Mucosa of descending colon (tissue), 3 donors: ENCODE data around the gene ISG15. TPM values are rescaled to one million over a fixed set of nuclear protein-coding genes. Genes with fewer than 3 reads are reported as not detected.

Experiments
- ATAC-seq: fragments of 200-7000 bp; cut with Tn5 transposase; one replicate; pipeline ENCODE4 v1.9.1; 2020; ENCODE audit warnings: mild to moderate bottlenecking, moderate library complexity
- DNase-seq, 3 donors: peaks; one replicate each; pipeline ENCODE4 v3.0.0-alpha.2; 2020
- H3K36me3 ChIP-seq: fragments of 200-600 bp; one replicate; pipeline ENCODE4 v1.8.0; 2021; ENCODE audit warnings: low read depth, mild to moderate bottlenecking
- H3K4me1 ChIP-seq: fragments of 200-600 bp; one replicate; pipeline ENCODE4 v1.8.0; 2021; ENCODE audit warnings: low read depth, mild to moderate bottlenecking
- H3K4me3 ChIP-seq: fragments of 200-600 bp; one replicate; pipeline ENCODE4 v1.8.0; 2021; ENCODE audit warnings: mild to moderate bottlenecking
- H3K9me3 ChIP-seq: fragments of 200-600 bp; one replicate; pipeline ENCODE4 v1.8.0; 2021; ENCODE audit warnings: mild to moderate bottlenecking
- intact Hi-C, 2 donors: fragments of 100-400 bp; cut with DNase I in 1 of 2; cut with micrococcal nuclease in 1 of 2; formaldehyde crosslinking; loops; one replicate each; pipeline versions ENCODE4 v1.11.0 to v1.11.1; 2022; cut with DNase I, micrococcal nuclease
- total RNA-seq, 3 donors: library from RNA; stranded (reverse); fragmentation: NEBNext Ultra II Directional in 2 of 3; extraction: Animal tissue kit (Norgen Biotek cat#: 25700) in 2 of 3; gene quantifications; one replicate each; pipeline versions ENCODE4 v1.2.1 to v1.2.4, GENCODE V29; 2021 to 2023
- TF ChIP-seq, protein P1 (sequence below): fragments of 200-600 bp; IDR thresholded peaks from one replicate; pipeline ENCODE4 v1.8.0; 2022; ENCODE audit warnings: antibody characterized with exemption, mild to moderate bottlenecking
- donor health status: DM: no; HTN: no; CAD: no; lungs with moderate emphysema.
- donor health status: DM: no; HTN: no; CAD: no.
- donor health status: DM: no; HTN: yes; CAD: no.

Gene ISG15
- total RNA-seq, 3 donors from 2014 or later = 37.5 to 41.7 (median 38.7) TPM

DNA sequence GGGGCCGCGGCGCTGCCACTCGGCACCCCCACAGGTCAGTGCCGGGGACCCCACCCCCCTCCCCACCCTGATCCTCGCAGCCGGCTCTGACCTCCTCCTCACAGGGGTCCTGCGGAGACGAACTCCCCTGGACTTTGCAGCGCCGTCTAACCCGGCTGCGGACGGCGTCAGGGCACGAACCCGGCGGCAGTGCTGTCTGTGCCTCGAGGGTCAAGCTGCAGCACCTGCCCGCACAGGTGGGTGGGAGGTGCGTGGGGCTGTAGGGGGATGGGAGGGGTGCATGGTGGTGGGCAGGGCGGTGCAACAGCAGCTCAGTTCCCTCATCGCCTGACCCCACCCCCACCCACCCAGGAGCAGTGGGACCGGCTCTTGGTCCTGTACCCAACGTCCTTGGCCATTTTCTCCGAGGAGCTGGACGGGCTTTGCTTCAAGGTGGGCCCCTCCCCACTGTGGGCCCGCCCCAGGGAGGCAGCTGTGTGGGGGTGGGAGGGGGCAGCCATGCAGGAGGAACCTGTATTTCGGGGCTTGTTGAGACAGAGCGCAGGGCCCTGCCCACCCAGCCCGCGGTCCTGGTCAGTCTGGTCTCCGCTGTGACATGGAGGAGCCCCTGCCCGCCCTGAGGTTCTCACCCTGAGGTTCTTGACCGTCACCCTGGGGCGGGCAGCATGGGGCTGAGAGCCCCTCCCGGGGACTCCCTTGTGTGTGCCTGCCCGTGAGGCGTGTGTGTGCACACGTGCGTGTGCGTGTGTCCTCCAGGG lies 42.1 kb upstream of the ISG15 start:
- Histone ChIP-seq H3K4me1 (peaks cover 11% of the 10 kb centered on the region), H3K4me3 (no peak overlapping the region), H3K9me3 (no peaks in the 10 kb centered on the region), H3K36me3 (no peaks in the 10 kb centered on the region)
- intact Hi-C loops = no loop called here
- TF ChIP-seq, protein P1, sequence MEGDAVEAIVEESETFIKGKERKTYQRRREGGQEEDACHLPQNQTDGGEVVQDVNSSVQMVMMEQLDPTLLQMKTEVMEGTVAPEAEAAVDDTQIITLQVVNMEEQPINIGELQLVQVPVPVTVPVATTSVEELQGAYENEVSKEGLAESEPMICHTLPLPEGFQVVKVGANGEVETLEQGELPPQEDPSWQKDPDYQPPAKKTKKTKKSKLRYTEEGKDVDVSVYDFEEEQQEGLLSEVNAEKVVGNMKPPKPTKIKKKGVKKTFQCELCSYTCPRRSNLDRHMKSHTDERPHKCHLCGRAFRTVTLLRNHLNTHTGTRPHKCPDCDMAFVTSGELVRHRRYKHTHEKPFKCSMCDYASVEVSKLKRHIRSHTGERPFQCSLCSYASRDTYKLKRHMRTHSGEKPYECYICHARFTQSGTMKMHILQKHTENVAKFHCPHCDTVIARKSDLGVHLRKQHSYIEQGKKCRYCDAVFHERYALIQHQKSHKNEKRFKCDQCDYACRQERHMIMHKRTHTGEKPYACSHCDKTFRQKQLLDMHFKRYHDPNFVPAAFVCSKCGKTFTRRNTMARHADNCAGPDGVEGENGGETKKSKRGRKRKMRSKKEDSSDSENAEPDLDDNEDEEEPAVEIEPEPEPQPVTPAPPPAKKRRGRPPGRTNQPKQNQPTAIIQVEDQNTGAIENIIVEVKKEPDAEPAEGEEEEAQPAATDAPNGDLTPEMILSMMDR = no peak
- no peak for ATAC-seq
- peak in 1 of 3 donors; percentile 41 for DNase-seq

DNA sequence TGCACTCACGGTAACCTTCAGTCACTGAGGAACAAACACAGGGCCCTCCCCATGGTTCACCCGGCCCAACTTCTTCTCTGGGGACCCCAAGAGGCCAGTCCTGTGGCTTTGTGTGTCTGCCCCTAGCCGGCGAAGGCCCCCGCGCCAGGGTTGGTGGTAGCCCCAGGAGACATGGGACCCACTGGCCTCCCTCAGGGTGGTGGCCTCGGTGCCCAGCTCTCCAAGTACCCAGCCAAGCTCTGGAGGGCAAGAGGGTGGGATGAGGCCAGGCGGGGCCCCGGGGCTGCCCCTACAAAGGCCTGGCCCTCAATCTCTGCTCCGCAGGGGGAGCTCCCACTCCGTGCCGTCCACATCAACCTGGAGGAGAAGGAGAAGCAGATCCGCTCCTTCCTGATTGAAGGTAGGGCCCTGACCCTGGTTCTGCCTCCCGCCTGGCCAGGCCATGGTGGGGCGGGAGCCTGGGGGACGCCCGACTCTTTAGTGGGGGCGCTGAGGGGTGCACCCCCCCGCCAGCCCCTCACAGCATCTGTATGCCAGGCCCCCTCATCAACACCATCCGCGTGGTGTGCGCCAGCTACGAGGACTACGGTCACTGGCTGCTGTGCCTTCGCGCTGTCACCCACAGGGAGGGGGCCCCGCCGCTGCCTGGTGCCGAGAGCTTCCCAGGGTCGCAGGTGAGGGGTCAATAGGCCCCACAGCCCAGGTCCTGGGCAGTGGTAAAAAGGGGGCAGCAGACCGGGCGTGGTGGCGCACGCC lies 41.4 kb upstream of the ISG15 start:
- peaks cover 8% of the 10 kb centered on the region for H3K4me1 ChIP-seq
- DNase-seq (no peak), ATAC-seq (no peak)
- H3K4me3 ChIP-seq = no peak overlapping the region
- no peaks in the 10 kb centered on the region for H3K9me3 ChIP-seq
- intact Hi-C loops = no loop called here
- no peaks in the 10 kb centered on the region for H3K36me3 ChIP-seq
- TF ChIP-seq, protein P1 = no peak

DNA sequence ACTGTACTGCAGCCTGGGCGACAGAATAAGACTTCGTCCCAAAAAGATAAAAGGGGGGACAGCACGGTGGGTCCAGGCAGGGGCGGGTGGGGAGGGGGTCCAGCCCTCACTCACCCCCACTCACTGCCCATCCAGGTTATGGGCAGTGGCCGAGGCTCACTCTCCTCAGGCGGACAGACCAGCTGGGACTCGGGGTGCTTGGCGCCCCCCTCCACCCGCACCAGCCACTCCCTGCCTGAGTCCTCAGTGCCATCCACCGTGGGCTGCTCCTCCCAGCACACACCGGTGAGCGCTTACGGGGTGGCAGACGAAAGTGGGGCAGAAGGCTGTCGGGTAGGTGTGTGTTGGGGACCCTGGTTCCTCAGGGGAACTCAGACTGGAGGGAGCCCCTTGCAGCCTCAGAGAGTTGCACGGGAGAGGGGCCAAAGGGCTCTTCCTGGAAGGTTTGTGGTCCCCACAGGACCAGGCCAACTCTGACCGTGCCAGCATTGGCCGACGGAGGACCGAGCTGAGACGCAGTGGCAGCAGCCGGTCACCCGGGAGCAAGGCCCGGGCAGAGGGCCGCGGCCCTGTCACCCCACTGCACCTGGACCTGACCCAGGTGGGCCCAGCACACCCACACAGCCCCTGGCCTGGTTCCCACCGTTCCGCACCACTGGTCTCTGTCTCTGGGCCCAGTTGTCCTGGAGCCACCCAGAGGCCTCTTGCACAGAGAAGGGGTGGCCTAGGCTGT lies 40.4 kb upstream of the ISG15 start:
- Histone ChIP-seq H3K4me3 (no peak overlapping the region), H3K36me3 (no peaks in the 10 kb centered on the region), H3K4me1 (peaks cover 5% of the 10 kb centered on the region), H3K9me3 (no peaks in the 10 kb centered on the region)
- peak in 1 of 3 donors; percentile 41 for DNase-seq
- ATAC-seq = no peak
- intact Hi-C loops = no loop called here
- TF ChIP-seq, protein P1 = no peak

DNA sequence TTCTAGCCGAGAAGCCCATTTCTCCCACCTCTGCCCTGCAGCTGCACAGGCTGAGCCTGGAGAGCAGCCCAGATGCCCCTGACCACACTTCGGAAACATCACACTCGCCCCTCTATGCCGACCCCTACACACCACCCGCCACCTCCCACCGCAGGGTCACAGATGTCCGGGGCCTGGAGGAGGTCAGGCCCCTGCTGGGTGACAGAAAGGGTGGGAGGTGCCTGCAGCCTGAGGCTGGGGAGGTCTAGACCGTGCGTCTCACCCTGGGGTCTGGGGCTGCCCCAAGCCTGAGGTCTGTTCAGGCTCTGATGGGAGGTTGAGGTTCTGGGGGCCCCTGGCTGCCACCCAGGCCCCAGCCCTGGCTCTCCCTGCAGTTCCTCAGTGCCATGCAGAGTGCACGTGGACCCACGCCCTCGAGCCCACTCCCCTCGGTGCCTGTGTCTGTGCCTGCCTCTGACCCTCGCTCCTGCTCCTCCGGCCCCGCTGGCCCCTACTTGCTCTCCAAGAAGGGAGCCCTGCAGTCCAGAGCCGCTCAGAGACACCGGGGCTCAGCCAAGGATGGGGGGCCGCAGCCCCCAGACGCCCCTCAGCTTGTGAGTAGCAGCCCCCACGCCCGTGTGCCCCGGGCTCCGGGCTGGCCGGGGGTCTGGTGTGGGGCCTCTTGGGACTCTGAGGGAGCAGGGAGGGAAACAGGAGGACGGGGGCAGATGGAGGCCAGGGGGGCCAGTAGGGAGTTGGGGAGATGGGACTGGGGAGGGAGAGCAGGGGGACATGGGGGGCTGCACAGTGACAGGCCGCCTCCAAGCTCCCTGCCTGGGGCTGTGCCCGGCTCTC lies 39.6 kb upstream of the ISG15 start:
- DNase-seq (peak in 1 of 3 donors; percentile 46), ATAC-seq (no peak)
- no peak overlapping the region for H3K4me3 ChIP-seq
- TF ChIP-seq, protein P1 = no peak
- no peaks in the 10 kb centered on the region for H3K36me3 ChIP-seq
- H3K4me1 ChIP-seq = peaks cover 5% of the 10 kb centered on the region
- intact Hi-C loops = no loop called here
- H3K9me3 ChIP-seq = no peaks in the 10 kb centered on the region

DNA sequence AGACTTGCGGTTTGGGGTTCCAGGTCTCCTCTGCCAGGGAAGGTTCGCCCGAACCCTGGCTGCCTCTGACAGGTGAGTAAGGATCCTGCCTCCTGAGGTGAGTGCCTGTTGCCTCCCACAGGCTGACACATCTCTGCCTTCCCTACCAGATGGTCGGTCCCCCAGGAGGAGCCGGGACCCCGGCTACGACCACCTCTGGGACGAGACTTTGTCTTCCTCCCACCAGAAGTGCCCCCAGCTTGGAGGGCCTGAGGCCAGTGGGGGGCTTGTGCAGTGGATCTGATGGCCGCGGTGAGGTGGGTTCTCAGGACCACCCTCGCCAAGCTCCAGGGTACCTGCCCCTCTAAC lies 39.0 kb upstream of the ISG15 start:
- no peaks in the 10 kb centered on the region for H3K36me3 ChIP-seq
- H3K9me3 ChIP-seq = no peaks in the 10 kb centered on the region
- no peak for DNase-seq
- no peak overlapping the region for H3K4me3 ChIP-seq
- no peak for ATAC-seq
- H3K4me1 ChIP-seq = peaks cover 5% of the 10 kb centered on the region
- intact Hi-C loops = no loop called here
- TF ChIP-seq, protein P1 = no peak
